ENCODE results near the gene SERTAD3.

GRCh38 chr19:40444825-40445312 is 734 bp upstream of the SERTAD3 start:
- TF ChIP-seq POLR2A (IDR thresholded peaks at IDR 0.05): no peak
- TF ChIP-seq, protein P1, sequence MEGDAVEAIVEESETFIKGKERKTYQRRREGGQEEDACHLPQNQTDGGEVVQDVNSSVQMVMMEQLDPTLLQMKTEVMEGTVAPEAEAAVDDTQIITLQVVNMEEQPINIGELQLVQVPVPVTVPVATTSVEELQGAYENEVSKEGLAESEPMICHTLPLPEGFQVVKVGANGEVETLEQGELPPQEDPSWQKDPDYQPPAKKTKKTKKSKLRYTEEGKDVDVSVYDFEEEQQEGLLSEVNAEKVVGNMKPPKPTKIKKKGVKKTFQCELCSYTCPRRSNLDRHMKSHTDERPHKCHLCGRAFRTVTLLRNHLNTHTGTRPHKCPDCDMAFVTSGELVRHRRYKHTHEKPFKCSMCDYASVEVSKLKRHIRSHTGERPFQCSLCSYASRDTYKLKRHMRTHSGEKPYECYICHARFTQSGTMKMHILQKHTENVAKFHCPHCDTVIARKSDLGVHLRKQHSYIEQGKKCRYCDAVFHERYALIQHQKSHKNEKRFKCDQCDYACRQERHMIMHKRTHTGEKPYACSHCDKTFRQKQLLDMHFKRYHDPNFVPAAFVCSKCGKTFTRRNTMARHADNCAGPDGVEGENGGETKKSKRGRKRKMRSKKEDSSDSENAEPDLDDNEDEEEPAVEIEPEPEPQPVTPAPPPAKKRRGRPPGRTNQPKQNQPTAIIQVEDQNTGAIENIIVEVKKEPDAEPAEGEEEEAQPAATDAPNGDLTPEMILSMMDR (IDR thresholded peaks at IDR 0.05): peak in 1 of 6 experiments; percentile 11
